Measurements from ENCODE around the gene SIRT1.
A peak's percentile ranks its signal among the peaks of the same experiment; 100 is the strongest.
"Not testable (repeated sequence)": the region's sequence is repeated elsewhere in the genome, so short reads cannot be mapped to it uniquely, and the experiment has no call there.

SIRT1 gene

GRCh38 chr10:67884313-67884841, at the start of gene SIRT1:
Gene SIRT1 (plus strand): TSS chr10:67884656. CDS start chr10:67884722, 66 bp downstream.
- DNase-seq: peak; percentile 92

GRCh38 chr10:67835541-67836394, 48.7 kb upstream of the SIRT1 start:
- not testable (repeated sequence) for DNase-seq

- DNase-seq: no peak
Observed at GRCh38 chr10:67836488-67836887, 48.0 kb upstream of the SIRT1 start.

- DNase-seq: no peak
Observed at GRCh38 chr10:67836972-67837371, 47.5 kb upstream of the SIRT1 start.

- peak; percentile 37 for DNase-seq
Observed at GRCh38 chr10:67837541-67838314, 46.7 kb upstream of the SIRT1 start, which contains the start of gene DNAJC12. Gene DNAJC12 (minus strand): TSS chr10:67838188. CDS start chr10:67838011, 177 bp downstream.

GRCh38 chr10:67839511-67839910, 44.9 kb upstream of the SIRT1 start:
- DNase-seq: not testable (repeated sequence)

GRCh38 chr10:67839951-67840350, 44.5 kb upstream of the SIRT1 start:
- no peak for DNase-seq

GRCh38 chr10:67841737-67842136, 42.7 kb upstream of the SIRT1 start:
- DNase-seq: no peak

- DNase-seq: no peak
Observed at GRCh38 chr10:67843284-67843683, 41.2 kb upstream of the SIRT1 start.

- DNase-seq: peak; percentile 88
Observed at GRCh38 chr10:67849331-67850011, 35.0 kb upstream of the SIRT1 start.

- no peak for DNase-seq
Observed at GRCh38 chr10:67851186-67851585, 33.3 kb upstream of the SIRT1 start.

- no peak for DNase-seq
Observed at GRCh38 chr10:67852761-67853160, 31.7 kb upstream of the SIRT1 start.

- no peak for DNase-seq
Observed at GRCh38 chr10:67853512-67853911, 30.9 kb upstream of the SIRT1 start.

GRCh38 chr10:67858971-67859370, 25.5 kb upstream of the SIRT1 start:
- no peak for DNase-seq

GRCh38 chr10:67861750-67862432, 22.6 kb upstream of the SIRT1 start:
- DNase-seq: no peak

GRCh38 chr10:67863094-67863493, 21.4 kb upstream of the SIRT1 start:
- no peak for DNase-seq

- DNase-seq: no peak
Observed at GRCh38 chr10:67864607-67865371, 19.7 kb upstream of the SIRT1 start.

- no peak for DNase-seq
Observed at GRCh38 chr10:67868132-67868531, 16.3 kb upstream of the SIRT1 start.

GRCh38 chr10:67869996-67870395, 14.5 kb upstream of the SIRT1 start:
- no peak for DNase-seq

- DNase-seq: no peak
Observed at GRCh38 chr10:67875340-67876238, 8.9 kb upstream of the SIRT1 start.

Measured in NCI-H345 (cell line).